ENCODE measurements around the gene SLC25A53.

SLC25A53 gene

GRCh38 chrX:104156630-104157529 is at the start of gene SLC25A53:
Gene SLC25A53, minus strand, starts transcription at chrX:104157009. Its CDS starts 51,752 bp downstream, at chrX:104105257.
- DNase-seq, result peak; percentile 82

- DNase-seq, result no peak
These were observed 48.7 kb upstream of the SLC25A53 start for GRCh38 chrX:104205548-104205947.

- peak; percentile 1 for DNase-seq
These were observed 38.8 kb upstream of the SLC25A53 start for GRCh38 chrX:104195489-104196084.

GRCh38 chrX:104195013-104195412 is 38.2 kb upstream of the SLC25A53 start:
- no peak for DNase-seq

GRCh38 chrX:104193485-104193884 is 36.7 kb upstream of the SLC25A53 start:
- DNase-seq, result no peak

GRCh38 chrX:104189837-104190236 is 33.0 kb upstream of the SLC25A53 start:
- no peak for DNase-seq

GRCh38 chrX:104187931-104188330 is 31.1 kb upstream of the SLC25A53 start:
- no peak for DNase-seq

- DNase-seq, result no peak
These were observed 26.9 kb upstream of the SLC25A53 start for GRCh38 chrX:104183685-104184084.

GRCh38 chrX:104173841-104174240 is 17.0 kb upstream of the SLC25A53 start:
- DNase-seq, result no peak

GRCh38 chrX:104172788-104173187 is 16.0 kb upstream of the SLC25A53 start:
- DNase-seq, result no peak

GRCh38 chrX:104172121-104172520 is 15.3 kb upstream of the SLC25A53 start:
- no peak for DNase-seq

GRCh38 chrX:104168127-104168526 is 11.3 kb upstream of the SLC25A53 start:
- DNase-seq, result no peak

- DNase-seq, result no peak
These were observed 10.1 kb upstream of the SLC25A53 start for GRCh38 chrX:104166735-104167436.

GRCh38 chrX:104165894-104166734 is 9.3 kb upstream of the SLC25A53 start, which contains the start of gene FAM199X:
Gene FAM199X, plus strand, starts transcription at chrX:104166453. Its CDS starts 333 bp downstream, at chrX:104166786.
- peak; percentile 71 for DNase-seq

- DNase-seq, result no peak
These were observed 5.8 kb downstream of the SLC25A53 start for GRCh38 chrX:104151037-104151436.

- no peak for DNase-seq
These were observed 15.6 kb downstream of the SLC25A53 start for GRCh38 chrX:104141087-104141760.

GRCh38 chrX:104137496-104137895 is 19.3 kb downstream of the SLC25A53 start:
- no peak for DNase-seq

- DNase-seq, result peak; percentile 74
These were observed 20.4 kb downstream of the SLC25A53 start for GRCh38 chrX:104136241-104137019.

GRCh38 chrX:104135677-104136076 is 21.1 kb downstream of the SLC25A53 start:
- DNase-seq, result no peak

- no peak for DNase-seq
These were observed 22.1 kb downstream of the SLC25A53 start for GRCh38 chrX:104134583-104135261.
